Measurements from ENCODE around the gene ACAT2. TPM values are rescaled to one million over a fixed set of nuclear protein-coding genes. Genes with fewer than 3 reads are reported as not detected.
"Not testable (repeated sequence)": the region's sequence is repeated elsewhere in the genome, so short reads cannot be mapped to it uniquely, and the experiment has no call there.

Gene ACAT2
- total RNA-seq, 2 experiments from 2014 or later, result 70.8 to 74.1 TPM

DNA sequence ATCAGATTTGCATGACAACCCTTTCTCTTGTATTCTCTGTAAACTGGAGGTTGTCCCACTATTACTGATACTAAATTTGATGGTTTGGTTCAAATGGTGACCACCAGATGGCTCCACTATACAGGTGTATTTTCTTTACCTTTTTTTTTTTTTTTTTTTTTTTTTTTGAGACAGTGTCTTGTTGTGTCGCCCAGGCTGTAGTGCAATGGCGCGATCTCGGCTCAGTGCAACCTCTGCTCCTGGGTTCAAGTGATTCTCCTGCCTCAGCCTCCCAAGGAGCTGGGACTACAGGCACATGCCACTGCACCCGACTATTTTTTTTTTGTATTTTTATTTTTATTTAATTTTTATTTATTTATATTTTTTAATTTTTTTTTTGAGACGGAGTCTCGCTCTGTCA lies 41.1 kb upstream of the ACAT2 start:
- Mint-ChIP-seq H3K4me3 (no peak overlapping the region), H3K4me1 (ENCODE audit: low read depth) (peaks cover 16% of the 10 kb centered on the region), H3K9me3 (no peaks in the 10 kb centered on the region), H3K36me3 (ENCODE audit: low read depth) (peaks cover 15% of the 10 kb centered on the region), H3K27me3 (no peaks in the 10 kb centered on the region), H3K27ac (no peak overlapping the region)
- ATAC-seq, result peak; percentile 69
- CTCF ChIA-PET, result interaction anchor here (0.6 to 2.7 kb wide), 21 partner anchors 8 to 1124 kb away, joined by 3 to 14 read pairs (median 3); partner anchors contain the start of gene MRPL18
- intact Hi-C loops (cut with micrococcal nuclease), result loop anchor here (10.0 kb wide), 1 partner anchor 254 kb away; no protein-coding TSS in a partner anchor
- TF ChIP-seq, protein P1, sequence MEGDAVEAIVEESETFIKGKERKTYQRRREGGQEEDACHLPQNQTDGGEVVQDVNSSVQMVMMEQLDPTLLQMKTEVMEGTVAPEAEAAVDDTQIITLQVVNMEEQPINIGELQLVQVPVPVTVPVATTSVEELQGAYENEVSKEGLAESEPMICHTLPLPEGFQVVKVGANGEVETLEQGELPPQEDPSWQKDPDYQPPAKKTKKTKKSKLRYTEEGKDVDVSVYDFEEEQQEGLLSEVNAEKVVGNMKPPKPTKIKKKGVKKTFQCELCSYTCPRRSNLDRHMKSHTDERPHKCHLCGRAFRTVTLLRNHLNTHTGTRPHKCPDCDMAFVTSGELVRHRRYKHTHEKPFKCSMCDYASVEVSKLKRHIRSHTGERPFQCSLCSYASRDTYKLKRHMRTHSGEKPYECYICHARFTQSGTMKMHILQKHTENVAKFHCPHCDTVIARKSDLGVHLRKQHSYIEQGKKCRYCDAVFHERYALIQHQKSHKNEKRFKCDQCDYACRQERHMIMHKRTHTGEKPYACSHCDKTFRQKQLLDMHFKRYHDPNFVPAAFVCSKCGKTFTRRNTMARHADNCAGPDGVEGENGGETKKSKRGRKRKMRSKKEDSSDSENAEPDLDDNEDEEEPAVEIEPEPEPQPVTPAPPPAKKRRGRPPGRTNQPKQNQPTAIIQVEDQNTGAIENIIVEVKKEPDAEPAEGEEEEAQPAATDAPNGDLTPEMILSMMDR (IDR thresholded peaks at IDR 0.05), result peak; percentile 54
- POLR2A ChIA-PET, result interaction anchor here (0.5 to 1.3 kb wide), 5 partner anchors 9 to 70 kb away, joined by 3 to 6 read pairs (median 3); partner anchors contain the start of gene MRPL18
- DNase-seq, result peak; percentile 60

GRCh38 chr6:159721981-159722380 lies 39.9 kb upstream of the ACAT2 start:
- H3K4me3 Mint-ChIP-seq, H3K27ac Mint-ChIP-seq, ATAC-seq, H3K27me3 Mint-ChIP-seq, H3K9me3 Mint-ChIP-seq, DNase-seq: not testable (repeated sequence)
- CTCF ChIA-PET, result interaction anchor here (0.7 to 1.6 kb wide), 3 partner anchors 8 to 130 kb away, joined by 3 read pairs; no protein-coding TSS in a partner anchor
- Mint-ChIP-seq H3K4me1 (ENCODE audit: low read depth) (peaks cover 20% of the 10 kb centered on the region), H3K36me3 (ENCODE audit: low read depth) (peaks cover 20% of the 10 kb centered on the region)
- intact Hi-C loops (cut with micrococcal nuclease), result loop anchor here (10.0 kb wide), 1 partner anchor 253 kb away; no protein-coding TSS in a partner anchor
- POLR2A ChIA-PET, result interaction anchor here (0.6 kb wide), 1 partner anchor 30 kb away, joined by 3 read pairs; no protein-coding TSS in a partner anchor

GRCh38 chr6:159722655-159723054 lies 39.2 kb upstream of the ACAT2 start:
- no peak overlapping the region for H3K4me3 Mint-ChIP-seq
- ChIA-PET CTCF (interaction anchor here (0.7 to 1.3 kb wide), 3 partner anchors 31 to 129 kb away, joined by 3 to 4 read pairs (median 3); no protein-coding TSS in a partner anchor), POLR2A (interaction anchor here (0.6 kb wide), 1 partner anchor 182 kb away, joined by 3 read pairs; no protein-coding TSS in a partner anchor)
- ATAC-seq, result no peak
- H3K4me1 Mint-ChIP-seq (ENCODE audit: low read depth), result peaks cover 20% of the 10 kb centered on the region
- TF ChIP-seq, protein P1 (IDR thresholded peaks at IDR 0.05), result no peak
- intact Hi-C loops (cut with micrococcal nuclease), result loop anchor here (10.0 kb wide), 1 partner anchor 252 kb away; no protein-coding TSS in a partner anchor
- DNase-seq, result no peak
- H3K27me3 Mint-ChIP-seq, result no peaks in the 10 kb centered on the region
- H3K27ac Mint-ChIP-seq, result no peak overlapping the region
- H3K9me3 Mint-ChIP-seq, result no peaks in the 10 kb centered on the region
- peaks cover 22% of the 10 kb centered on the region for H3K36me3 Mint-ChIP-seq (ENCODE audit: low read depth)

- intact Hi-C loops (cut with micrococcal nuclease), result loop anchor here (10.0 kb wide), 1 partner anchor 252 kb away; no protein-coding TSS in a partner anchor
- DNase-seq (no peak), ATAC-seq (no peak)
- H3K27ac Mint-ChIP-seq, result no peak overlapping the region
- ChIA-PET CTCF (interaction anchor here (1.2 to 1.3 kb wide), 2 partner anchors 31 to 38 kb away, joined by 3 to 4 read pairs; no protein-coding TSS in a partner anchor), POLR2A (interaction anchor here (0.6 kb wide), 1 partner anchor 181 kb away, joined by 3 read pairs; no protein-coding TSS in a partner anchor)
- TF ChIP-seq, protein P1 (IDR thresholded peaks at IDR 0.05), result no peak
- peaks cover 20% of the 10 kb centered on the region for H3K4me1 Mint-ChIP-seq (ENCODE audit: low read depth)
- H3K36me3 Mint-ChIP-seq (ENCODE audit: low read depth), result peaks cover 26% of the 10 kb centered on the region
- H3K27me3 Mint-ChIP-seq, result no peaks in the 10 kb centered on the region
- H3K4me3 Mint-ChIP-seq, result no peak overlapping the region
- H3K9me3 Mint-ChIP-seq, result no peaks in the 10 kb centered on the region
Measured at GRCh38 chr6:159723259-159723658, 38.6 kb upstream of the ACAT2 start.

- no peak overlapping the region for H3K4me3 Mint-ChIP-seq
- H3K9me3 Mint-ChIP-seq, result no peaks in the 10 kb centered on the region
- peaks cover 39% of the 10 kb centered on the region for H3K36me3 Mint-ChIP-seq (ENCODE audit: low read depth)
- H3K27ac Mint-ChIP-seq, result no peak overlapping the region
- intact Hi-C loops (cut with micrococcal nuclease), result loop anchor here (5.0 to 10.0 kb wide), 2 partner anchors 38 to 250 kb away; partner anchors contain the start of gene ACAT2
- peaks cover 25% of the 10 kb centered on the region for H3K4me1 Mint-ChIP-seq (ENCODE audit: low read depth)
- no peak for DNase-seq
- ChIA-PET CTCF (interaction anchor here (3.1 kb wide), 1 partner anchor 34 kb away, joined by 23 read pairs; no protein-coding TSS in a partner anchor), POLR2A (interaction anchor here (0.6 kb wide), 1 partner anchor 75 kb away, joined by 3 read pairs; the partner anchor contains the start of gene PNLDC1)
- TF ChIP-seq, protein P1 (IDR thresholded peaks at IDR 0.05), result no peak
- H3K27me3 Mint-ChIP-seq, result no peaks in the 10 kb centered on the region
- no peak for ATAC-seq
Measured at GRCh38 chr6:159724778-159725177, 37.1 kb upstream of the ACAT2 start.

DNA sequence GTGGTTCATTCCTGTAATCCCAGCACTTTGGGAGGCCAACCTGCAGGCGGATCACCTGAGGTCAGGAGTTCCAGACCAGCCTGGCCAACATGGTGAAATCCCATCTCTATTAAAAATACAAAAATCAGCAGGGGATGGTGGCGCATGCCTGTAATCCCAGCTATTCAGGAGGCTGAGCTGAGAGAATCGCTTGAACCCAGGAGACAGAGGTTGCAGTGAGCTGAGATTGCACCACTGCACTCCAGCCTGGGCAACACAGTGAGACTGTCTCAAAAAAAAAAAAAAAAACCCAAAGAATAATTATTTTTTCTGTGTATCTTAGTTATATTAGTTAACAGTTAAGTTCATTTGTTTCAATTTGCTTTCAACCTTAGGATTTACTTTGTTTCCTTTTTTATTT lies 36.6 kb upstream of the ACAT2 start:
- intact Hi-C loops (cut with micrococcal nuclease), result loop anchor here (5.0 to 10.0 kb wide), 2 partner anchors 37 to 250 kb away; partner anchors contain the start of gene ACAT2
- not testable (repeated sequence) for H3K27me3 Mint-ChIP-seq, H3K27ac Mint-ChIP-seq, DNase-seq, H3K4me3 Mint-ChIP-seq, H3K9me3 Mint-ChIP-seq, ATAC-seq
- CTCF ChIA-PET, result interaction anchor here (3.1 kb wide), 1 partner anchor 34 kb away, joined by 23 read pairs; no protein-coding TSS in a partner anchor
- peaks cover 40% of the 10 kb centered on the region for H3K36me3 Mint-ChIP-seq (ENCODE audit: low read depth)
- peaks cover 28% of the 10 kb centered on the region for H3K4me1 Mint-ChIP-seq (ENCODE audit: low read depth)
- POLR2A ChIA-PET, result interaction anchor here (0.6 to 2.9 kb wide), 7 partner anchors 10 to 75 kb away, joined by 3 to 41 read pairs (median 9); partner anchors contain the start of genes ACAT2, MRPL18, PNLDC1 and SOD2
